ENCODE data around the gene FBXW11. TPM values are rescaled to one million over a fixed set of nuclear protein-coding genes. Genes with fewer than 3 reads are reported as not detected.

The FBXW11 gene
- total and polyA plus RNA-seq, 2 of the 13 experiments (the other 11 are each of a cell fraction or from before 2014, with no cell fraction given) = 31.7 to 53.6 TPM

DNA sequence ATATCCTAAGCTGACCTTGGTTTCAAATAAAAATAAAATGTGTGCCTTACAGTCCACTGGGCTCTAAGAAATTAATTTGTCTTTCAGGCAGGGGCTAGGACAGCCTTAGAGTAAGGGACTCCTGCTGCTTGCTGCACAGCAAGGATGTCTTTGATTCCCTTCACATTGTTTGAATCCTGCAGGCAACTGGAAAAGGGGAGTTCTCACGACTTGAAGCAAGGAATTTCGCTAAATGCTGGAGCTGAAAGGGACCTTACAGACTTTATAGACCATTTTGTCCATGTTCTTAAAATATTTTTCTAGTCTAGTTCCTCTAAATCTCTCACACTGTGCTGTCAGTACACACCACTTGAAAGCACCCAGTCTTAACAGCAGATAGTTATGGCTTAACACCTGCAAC lies 35.6 kb downstream of the FBXW11 start:
- FAIRE-seq (no peak), DNase-seq (ENCODE audit: low spot score) (no peak), ATAC-seq (no peak)
- POLR2A ChIA-PET = no interaction called here
- in situ Hi-C loops (cut with HindIII; ENCODE audit: extremely low pct_ligation_motif_present, low pct_unique_long_range_greater_than_20kb) (no loop called here), intact Hi-C loops (cut with micrococcal nuclease; ENCODE audit: unreplicated experiment) (no loop called here)
- TF ChIP-seq HDAC2 (CRISPR knock-in tag; IDR thresholded peaks at IDR 0.05) (no peak), HDAC1 (CRISPR knock-in tag; IDR thresholded peaks at IDR 0.05) (no peak), CAMTA2 (CRISPR knock-in tag; IDR thresholded peaks at IDR 0.05; ENCODE audit: borderline replicate concordance) (no peak), ZNF143 (CRISPR knock-in tag; IDR thresholded peaks at IDR 0.05) (no peak), JUND (CRISPR knock-in tag; IDR thresholded peaks at IDR 0.05) (no peak), ZNF788 (CRISPR knock-in tag; IDR thresholded peaks at IDR 0.05; ENCODE audit: borderline replicate concordance) (no peak), ARHGAP35 (CRISPR knock-in tag; IDR thresholded peaks at IDR 0.05; ENCODE audit: borderline replicate concordance) (no peak), TCF12 (IDR thresholded peaks at IDR 0.05) (no peak), TCF12 (CRISPR knock-in tag; IDR thresholded peaks at IDR 0.05) (no peak)
- TF ChIP-seq, protein P1, sequence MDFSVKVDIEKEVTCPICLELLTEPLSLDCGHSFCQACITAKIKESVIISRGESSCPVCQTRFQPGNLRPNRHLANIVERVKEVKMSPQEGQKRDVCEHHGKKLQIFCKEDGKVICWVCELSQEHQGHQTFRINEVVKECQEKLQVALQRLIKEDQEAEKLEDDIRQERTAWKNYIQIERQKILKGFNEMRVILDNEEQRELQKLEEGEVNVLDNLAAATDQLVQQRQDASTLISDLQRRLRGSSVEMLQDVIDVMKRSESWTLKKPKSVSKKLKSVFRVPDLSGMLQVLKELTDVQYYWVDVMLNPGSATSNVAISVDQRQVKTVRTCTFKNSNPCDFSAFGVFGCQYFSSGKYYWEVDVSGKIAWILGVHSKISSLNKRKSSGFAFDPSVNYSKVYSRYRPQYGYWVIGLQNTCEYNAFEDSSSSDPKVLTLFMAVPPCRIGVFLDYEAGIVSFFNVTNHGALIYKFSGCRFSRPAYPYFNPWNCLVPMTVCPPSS (IDR thresholded peaks at IDR 0.05) = no peak
- TF ChIP-seq, protein P2, sequence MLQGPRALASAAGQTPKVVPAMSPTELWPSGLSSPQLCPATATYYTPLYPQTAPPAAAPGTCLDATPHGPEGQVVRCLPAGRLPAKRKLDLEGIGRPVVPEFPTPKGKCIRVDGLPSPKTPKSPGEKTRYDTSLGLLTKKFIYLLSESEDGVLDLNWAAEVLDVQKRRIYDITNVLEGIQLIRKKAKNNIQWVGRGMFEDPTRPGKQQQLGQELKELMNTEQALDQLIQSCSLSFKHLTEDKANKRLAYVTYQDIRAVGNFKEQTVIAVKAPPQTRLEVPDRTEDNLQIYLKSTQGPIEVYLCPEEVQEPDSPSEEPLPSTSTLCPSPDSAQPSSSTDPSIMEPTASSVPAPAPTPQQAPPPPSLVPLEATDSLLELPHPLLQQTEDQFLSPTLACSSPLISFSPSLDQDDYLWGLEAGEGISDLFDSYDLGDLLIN (CRISPR knock-in tag; IDR thresholded peaks at IDR 0.05; ENCODE audit: borderline replicate concordance) = no peak
- Histone ChIP-seq H2AFZ (ENCODE audit: low read length) (no peak overlapping the region), H3K4me1 (ENCODE audit: insufficient read depth, low read length) (no peaks in the 10 kb centered on the region; the same call in 1 of the 2 replicates), H3K4me2 (ENCODE audit: low read depth, low read length) (no peak overlapping the region), H3K27ac (ENCODE audit: extremely low read length, insufficient read depth, low read length) (no peak overlapping the region), H3K36me3 (replicated peaks in 1 of 2; ENCODE audit: control insufficient read depth in 1 of 2, insufficient read depth in 2 of 2, low read length in 2 of 2) (no peaks in the 10 kb centered on the region; a peak in 2 of 5 replicates), H3K9ac (ENCODE audit: insufficient read depth, low read depth, low read length) (no peak overlapping the region), H3K79me2 (ENCODE audit: insufficient read depth, low read length) (peaks cover 64% of the 10 kb centered on the region), H3K9me3 (ENCODE audit: low read length) (no peaks in the 10 kb centered on the region), H4K20me1 (ENCODE audit: insufficient read depth, low read length) (peaks cover 8% of the 10 kb centered on the region; the same call in 1 of the 2 replicates), H3K4me3 (replicated peaks in 1 of 3; ENCODE audit: insufficient read depth in 1 of 3, low read depth in 2 of 3, low read length in 3 of 3) (no peak overlapping the region), H3K27me3 (ENCODE audit: control insufficient read depth in 1 of 2, insufficient read depth in 2 of 2, low read length in 2 of 2) (no peaks in the 10 kb centered on the region)
- CTCF ChIA-PET (ENCODE audit: low intra/inter-chr PET ratio, low total read pairs) = no interaction called here
- 98% methylated on average over 2 of the region's 2 CpGs for WGBS (ENCODE audit: low lambda C conversion rate)
- BruUV-seq (replicated peaks) = no TSS peak

Measured in HepG2 (cell line).